Measurements from ENCODE around the gene JSRP1.

Gene JSRP1

GRCh38 chr19:2216361-2217225 lies 39.6 kb downstream of the JSRP1 start:
- DNase-seq (ENCODE audit: low spot score) = no peak

- no peak for DNase-seq (ENCODE audit: low spot score)
These were observed 40.9 kb downstream of the JSRP1 start for GRCh38 chr19:2215281-2215751.

GRCh38 chr19:2214251-2214650 lies 42.0 kb downstream of the JSRP1 start:
- no peak for DNase-seq (ENCODE audit: low spot score)

- DNase-seq (ENCODE audit: low spot score) = no peak
These were observed 42.4 kb downstream of the JSRP1 start for GRCh38 chr19:2213799-2214198.

GRCh38 chr19:2212861-2213711 lies 43.1 kb downstream of the JSRP1 start:
- DNase-seq (ENCODE audit: low spot score) = no peak

- no peak for DNase-seq (ENCODE audit: low spot score)
These were observed 45.1 kb downstream of the JSRP1 start for GRCh38 chr19:2210987-2211740.

GRCh38 chr19:2210206-2210605 lies 46.0 kb downstream of the JSRP1 start:
- no peak for DNase-seq (ENCODE audit: low spot score)

GRCh38 chr19:2209408-2209807 lies 46.8 kb downstream of the JSRP1 start:
- no peak for DNase-seq (ENCODE audit: low spot score)

- DNase-seq (ENCODE audit: low spot score) = peak; percentile 46
These were observed 47.2 kb downstream of the JSRP1 start for GRCh38 chr19:2208975-2209374.

- peak; percentile 97 for DNase-seq (ENCODE audit: low spot score)
These were observed 48.0 kb downstream of the JSRP1 start for GRCh38 chr19:2207991-2208860.

- no peak for DNase-seq (ENCODE audit: low spot score)
These were observed 49.2 kb downstream of the JSRP1 start for GRCh38 chr19:2207008-2207407.

- DNase-seq (ENCODE audit: low spot score) = no peak
These were observed 53.9 kb downstream of the JSRP1 start for GRCh38 chr19:2202366-2202765.

Measured in AG08395 (cell line).